H1 (cell line): ENCODE data around the gene DOCK6. TPM values are rescaled to one million over a fixed set of nuclear protein-coding genes. Genes with fewer than 3 reads are reported as not detected.

Source experiments
- CTCF ChIA-PET: fragments of 300-600 bp; sonication (Branson Sonifier 250); formaldehyde crosslinking; loops from one replicate; lab custom pipeline; 2021; ENCODE audit not compliant: partially characterized antibody; lab: Charles Lee
- POLR2A ChIA-PET: fragments of 300-600 bp; sonication (Branson Sonifier 250); formaldehyde crosslinking; loops from one replicate; lab custom pipeline; 2021; ENCODE audit warnings: inconsistent platforms; ENCODE audit not compliant: partially characterized antibody; lab: Charles Lee
- DNase-seq, 2 experiments: peaks; one replicate each; pipeline versions ENCODE4 v3.0.0 to v3.0.0-alpha.2; 2010 to 2022; ENCODE audit warnings: low spot score in 2 of 2, low read depth in 1 of 2, mixed read lengths in 1 of 2
- FAIRE-seq: peaks from 2 replicates; lab custom pipeline; 2011; peaks lifted over from hg19 to GRCh38; lab: Jason Lieb, UNC
- H2AFZ ChIP-seq: 2 replicates; pipeline ENCODE4 v1.8.1; 2012; ENCODE audit warnings: low read length, inconsistent platforms
- H2AK5ac ChIP-seq: 2 replicates; pipeline ENCODE4 v1.6.1; 2013; ENCODE audit warnings: low read depth, low read length
- H2BK120ac ChIP-seq: replicated peaks from 2 replicates; pipeline ENCODE3; 2013; ENCODE audit warnings: low read depth, low read length, inconsistent platforms
- H2BK12ac ChIP-seq: 2 replicates; pipeline ENCODE4 v1.6.1; 2013; ENCODE audit warnings: low read depth, low read length
- H2BK15ac ChIP-seq: 2 replicates; pipeline ENCODE4 v1.6.1; 2013; ENCODE audit warnings: low read length
- H2BK20ac ChIP-seq: 2 replicates; pipeline ENCODE4 v1.6.1; 2013; ENCODE audit warnings: low read length
- H2BK5ac ChIP-seq: 2 replicates; pipeline ENCODE4 v1.6.1; 2013; ENCODE audit warnings: low read depth, low read length
- H3K14ac ChIP-seq: 2 replicates; pipeline ENCODE4 v1.6.1; 2013; ENCODE audit warnings: inconsistent platforms; ENCODE audit not compliant: insufficient read length
- H3K18ac ChIP-seq: 2 replicates; pipeline ENCODE4 v1.6.1; 2013; ENCODE audit warnings: low read length; ENCODE audit errors: extremely low read depth
- H3K23ac ChIP-seq: 2 replicates; pipeline ENCODE4 v1.6.1; 2013; ENCODE audit warnings: inconsistent platforms; ENCODE audit not compliant: insufficient read length
- H3K23me2 ChIP-seq: 2 replicates; pipeline ENCODE4 v1.6.1; 2013; ENCODE audit warnings: low read depth, low read length
- H3K27ac ChIP-seq: 2 replicates; pipeline ENCODE4 v1.6.1; 2011; ENCODE audit warnings: low read depth, low read length, inconsistent platforms
- H3K27me3 ChIP-seq, 4 experiments: replicated peaks in 1 of 4; 1 replicate in 1 of 4; 2 replicates in 3 of 4; pipeline versions ENCODE4 v1.6.1 to v1.8.1; 2011 to 2013; ENCODE audit warnings: low read length in 3 of 4, mild to moderate bottlenecking in 3 of 4, inconsistent platforms in 2 of 4, mixed read lengths in 2 of 4, moderate library complexity in 1 of 4; ENCODE audit not compliant: control insufficient read depth in 3 of 4, insufficient read depth in 3 of 4; ENCODE audit errors: extremely low read depth in 1 of 4
- H3K36me3 ChIP-seq, 4 experiments: 2 replicates each; pipeline versions ENCODE4 v1.6.1 to v1.8.1; 2011 to 2013; ENCODE audit warnings: mild to moderate bottlenecking in 4 of 4, low read length in 3 of 4, moderate library complexity in 2 of 4, control low read depth in 1 of 4, inconsistent platforms in 1 of 4; ENCODE audit not compliant: insufficient read depth in 4 of 4, control insufficient read depth in 2 of 4
- H3K4ac ChIP-seq: replicated peaks from 2 replicates; pipeline ENCODE3; 2013; ENCODE audit warnings: low read length, low read depth, mixed read lengths, inconsistent platforms; ENCODE audit not compliant: insufficient read length
- H3K4me1 ChIP-seq, 4 experiments: replicated peaks in 1 of 4; 1 replicate in 1 of 4; 2 replicates in 3 of 4; pipeline versions ENCODE4 v1.6.1 to v1.8.1; 2011 to 2013; ENCODE audit warnings: low read length in 3 of 4, inconsistent platforms in 2 of 4, mixed read lengths in 1 of 4; ENCODE audit not compliant: insufficient read depth in 4 of 4, control insufficient read depth in 3 of 4
- H3K4me2 ChIP-seq, 2 experiments: 2 replicates each; pipeline versions ENCODE4 v1.6.1 to v1.8.1; 2011 to 2013; ENCODE audit warnings: low read depth in 2 of 2, low read length in 2 of 2, control low read depth in 1 of 2, inconsistent platforms in 1 of 2, mild to moderate bottlenecking in 1 of 2; ENCODE audit not compliant: insufficient read depth in 1 of 2
- H3K4me3 ChIP-seq, 4 experiments: fragments of 200-600, 300-600 bp in 1 of 4; sonication (generic), shearing (Covaris generic), sonication (Bioruptor Twin) in 1 of 4; 2 replicates each; pipeline versions ENCODE4 v1.5.1 to v1.8.1; 2011 to 2016; ENCODE audit warnings: low read length in 4 of 4, low read depth in 3 of 4, control low read depth in 2 of 4, inconsistent platforms in 2 of 4, mild to moderate bottlenecking in 2 of 4, mixed read lengths in 1 of 4, moderate library complexity in 1 of 4; ENCODE audit not compliant: insufficient read depth in 2 of 4; ENCODE audit errors: extremely low read depth in 1 of 4
- H3K56ac ChIP-seq: replicated peaks from 2 replicates; pipeline ENCODE3; 2013; ENCODE audit warnings: low read depth, mild to moderate bottlenecking, mixed read lengths, low read length, inconsistent platforms; ENCODE audit not compliant: insufficient read length
- H3K79me1 ChIP-seq: 2 replicates; pipeline ENCODE4 v1.6.1; 2013; ENCODE audit warnings: low read depth, low read length, control low read depth
- H3K79me2 ChIP-seq, 2 experiments: 2 replicates each; pipeline versions ENCODE4 v1.6.1 to v1.8.1; 2012 to 2013; ENCODE audit warnings: low read length in 2 of 2, mild to moderate bottlenecking in 2 of 2, inconsistent platforms in 1 of 2; ENCODE audit not compliant: insufficient read depth in 2 of 2, control insufficient read depth in 1 of 2
- H3K9ac ChIP-seq, 4 experiments: replicated peaks in 1 of 4; 1 replicate in 1 of 4; 2 replicates in 3 of 4; pipeline versions ENCODE4 v1.6.1 to v1.8.1; 2011 to 2013; ENCODE audit warnings: low read depth in 3 of 4, low read length in 3 of 4, control low read depth in 2 of 4, mild to moderate bottlenecking in 2 of 4, moderate library complexity in 2 of 4, inconsistent platforms in 1 of 4; ENCODE audit errors: extremely low read depth in 1 of 4
- H3K9me3 ChIP-seq, 2 experiments: 2 replicates each; pipeline versions ENCODE4 v1.6.1 to v1.8.1; 2012 to 2013; ENCODE audit warnings: mild to moderate bottlenecking in 2 of 2, moderate library complexity in 2 of 2, control low read depth in 1 of 2, inconsistent platforms in 1 of 2, low read depth in 1 of 2, low read length in 1 of 2, mixed read lengths in 1 of 2; ENCODE audit not compliant: insufficient read depth in 2 of 2
- H4K20me1 ChIP-seq, 2 experiments: replicated peaks in 1 of 2; 2 replicates each; pipeline versions ENCODE3 to v1.8.1; 2011 to 2013; ENCODE audit warnings: inconsistent platforms in 2 of 2, low read length in 2 of 2, mild to moderate bottlenecking in 1 of 2; ENCODE audit not compliant: insufficient read depth in 2 of 2, control insufficient read depth in 1 of 2
- H4K5ac ChIP-seq: 2 replicates; pipeline ENCODE4 v1.6.1; 2013; ENCODE audit warnings: low read length, low read depth, mixed read lengths, inconsistent platforms; ENCODE audit not compliant: insufficient read length
- H4K8ac ChIP-seq: 2 replicates; pipeline ENCODE4 v1.8.0; 2013; ENCODE audit warnings: mild to moderate bottlenecking, moderate library complexity, low read length, inconsistent platforms; ENCODE audit not compliant: insufficient read depth; ENCODE audit errors: extremely low read depth
- H4K91ac ChIP-seq: replicated peaks from 2 replicates; pipeline ENCODE3; 2013; ENCODE audit warnings: low read length, mixed read lengths, inconsistent platforms; ENCODE audit not compliant: insufficient read length
- BCL11A ChIP-seq, 2 experiments: IDR thresholded peaks; one replicate each; pipeline ENCODE4 v1.6.1; 2011; ENCODE audit warnings: low read depth in 2 of 2, low read length in 2 of 2, mild to moderate bottlenecking in 2 of 2
- GTF2F1 ChIP-seq: IDR thresholded peaks from 2 replicates; pipeline ENCODE4 v1.6.1; 2012; ENCODE audit warnings: low read depth, low read length, improper control_type of control experiment, borderline replicate concordance
- POLR2A ChIP-seq, 2 experiments: IDR thresholded peaks; 1 replicate in 1 of 2; 2 replicates in 1 of 2; pipeline ENCODE4 v1.6.1; 2011; ENCODE audit warnings: low read depth in 2 of 2, low read length in 2 of 2, mild to moderate bottlenecking in 2 of 2; ENCODE audit errors: control extremely low read depth in 1 of 2
- SIN3A ChIP-seq, 2 experiments: IDR thresholded peaks in 1 of 2; conservative IDR thresholded peaks in 1 of 2; 2 replicates each; pipeline ENCODE4 v1.6.1; 2011 to 2012; ENCODE audit warnings: low read length in 2 of 2, improper control_type of control experiment in 1 of 2, low read depth in 1 of 2, mild to moderate bottlenecking in 1 of 2
- SP1 ChIP-seq: IDR thresholded peaks from 2 replicates; pipeline ENCODE4 v1.6.1; 2011; ENCODE audit warnings: low read depth, low read length
- WGBS, 2 experiments: shearing (Covaris generic) in 1 of 2; methylation state at CpG; one replicate each; pipeline versions ENCODE4 v1.1.6 to v1.1.7; 2013 to 2015; ENCODE audit warnings: low lambda C conversion rate in 2 of 2, mixed read lengths in 2 of 2, inconsistent platforms in 1 of 2, low coverage in 1 of 2, missing lambda C conversion rate in 1 of 2; ENCODE audit not compliant: insufficient replicate concordance in 2 of 2, insufficient coverage in 1 of 2, insufficient read length in 1 of 2; ENCODE audit errors: extremely low coverage in 1 of 2, missing lambda C conversion rate in 1 of 2; 5-methylcytosine and 5-hydroxymethylcytosine counted together
- polyA plus RNA-seq, 7 experiments: library from polyadenylated mRNA; depleted of rRNA in 3 of 7; stranded (reverse) in 5 of 7; unstranded in 2 of 7; fragments of >200 nt in 5 of 7; fragments of 200-250 nt in 2 of 7; gene quantifications; 1 replicate in 5 of 7; 2 replicates in 1 of 7; 4 replicates in 1 of 7; pipeline versions ENCODE4 v1.2.1 to v1.2.3, GENCODE V29; 2011 to 2013; ENCODE audit warnings: missing spikeins in 2 of 7, mixed read lengths in 2 of 7
- total RNA-seq: library from RNA; stranded (reverse); fragmentation: NEBNext Ultra II Directional; extraction: Animal tissue kit (Norgen Biotek cat#: 25700); gene quantifications from 2 replicates; pipeline ENCODE4 v1.2.1, GENCODE V29; 2021

DOCK6 gene
- total and polyA plus RNA-seq, 2 of the 8 experiments (the other 6 are each of a cell fraction or from before 2014, with no cell fraction given), result 25.5 to 54.7 TPM

DNA sequence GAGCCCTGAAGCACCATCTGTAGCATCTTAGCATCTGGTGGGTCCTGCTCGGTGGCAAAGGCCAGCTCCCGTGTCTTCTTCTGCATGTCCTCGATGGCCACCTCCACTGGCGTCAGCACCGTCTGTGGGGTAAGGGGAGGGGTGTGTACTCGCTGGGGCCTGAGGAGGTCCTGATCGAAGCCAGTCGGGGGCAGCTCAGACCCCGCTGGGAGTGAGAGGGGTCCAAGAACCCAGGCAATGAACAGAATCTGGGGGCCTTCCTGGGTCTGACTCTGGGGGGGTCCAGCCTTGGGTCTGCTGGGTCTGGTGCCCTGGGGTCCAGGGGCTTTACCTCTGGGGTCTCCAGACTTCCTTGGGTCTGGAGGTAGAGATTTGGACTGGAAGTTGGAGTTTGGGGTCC lies 61.4 kb downstream of the DOCK6 start:
- Histone ChIP-seq H3K23ac (no peak overlapping the region), H4K20me1 (peaks cover 0 to 1% of the 10 kb centered on the region in 2 experiments), H3K9ac (no peak overlapping the region), H4K91ac (no peak overlapping the region)
- CTCF ChIA-PET, result interaction anchor here (1.4 kb wide), 1 partner anchor 10 kb away, joined by 3 read pairs; no protein-coding TSS in a partner anchor
- FAIRE-seq, result no peak
- WGBS, 2 experiments, result 86% methylated on average over 8 of the region's 9 CpGs; no CpG with 5 or more reads in 1 of the 2 experiments
- no peak for TF ChIP-seq SIN3A (conservative IDR thresholded peaks at IDR 0.05 in 1 of 2, IDR thresholded peaks at IDR 0.05 in 1 of 2; ENCODE audit: low read depth in 1 of 2, low read length in 2 of 2)
- TF ChIP-seq BCL11A (IDR thresholded peaks at IDR 0.05; ENCODE audit: low read depth in 2 of 2, low read length in 2 of 2), result no peak
- no peak for TF ChIP-seq SP1
- no peak for TF ChIP-seq POLR2A (IDR thresholded peaks at IDR 0.05; ENCODE audit: control extremely low read depth in 1 of 2, low read depth in 2 of 2, low read length in 2 of 2)
- no peak for TF ChIP-seq GTF2F1
- TF ChIP-seq, all 59 proteins: peak for 0
- Histone ChIP-seq H2BK120ac (no peak overlapping the region), H4K8ac (no peak overlapping the region), H4K5ac (no peak overlapping the region), H2AFZ (no peak overlapping the region), H2BK15ac (no peak overlapping the region), H3K14ac (no peak overlapping the region), H3K9me3 (no peaks in the 10 kb centered on the region), H3K4me1 (peaks cover 0 to 3% (median 2%) of the 10 kb centered on the region in 4 experiments; a peak in 3 of 7 replicates), H3K27ac (no peak overlapping the region), H3K4ac (no peak overlapping the region), H3K18ac (no peak overlapping the region), H3K23me2 (peaks cover 6% of the 10 kb centered on the region; the same call in 1 of the 2 replicates), H2BK12ac (no peak overlapping the region), H3K36me3 (peaks cover 0 to 3% (median 0%) of the 10 kb centered on the region in 4 experiments; a peak in 1 of 8 replicates), H2AK5ac (no peak overlapping the region), H3K4me3 (no peak overlapping the region), H3K79me1 (no peaks in the 10 kb centered on the region), H3K56ac (no peak overlapping the region), H3K27me3 (no peaks in the 10 kb centered on the region), H2BK5ac (no peak overlapping the region), H3K79me2 (no peaks in the 10 kb centered on the region), H3K4me2 (no peak overlapping the region), H2BK20ac (no peak overlapping the region)
- POLR2A ChIA-PET, result interaction anchor here (0.6 to 1.3 kb wide), 2 partner anchors 45 to 78 kb away, joined by 3 read pairs; no protein-coding TSS in a partner anchor
- DNase-seq, result no peak
